ENCODE results near the gene B3GNT4.

The B3GNT4 gene

DNA sequence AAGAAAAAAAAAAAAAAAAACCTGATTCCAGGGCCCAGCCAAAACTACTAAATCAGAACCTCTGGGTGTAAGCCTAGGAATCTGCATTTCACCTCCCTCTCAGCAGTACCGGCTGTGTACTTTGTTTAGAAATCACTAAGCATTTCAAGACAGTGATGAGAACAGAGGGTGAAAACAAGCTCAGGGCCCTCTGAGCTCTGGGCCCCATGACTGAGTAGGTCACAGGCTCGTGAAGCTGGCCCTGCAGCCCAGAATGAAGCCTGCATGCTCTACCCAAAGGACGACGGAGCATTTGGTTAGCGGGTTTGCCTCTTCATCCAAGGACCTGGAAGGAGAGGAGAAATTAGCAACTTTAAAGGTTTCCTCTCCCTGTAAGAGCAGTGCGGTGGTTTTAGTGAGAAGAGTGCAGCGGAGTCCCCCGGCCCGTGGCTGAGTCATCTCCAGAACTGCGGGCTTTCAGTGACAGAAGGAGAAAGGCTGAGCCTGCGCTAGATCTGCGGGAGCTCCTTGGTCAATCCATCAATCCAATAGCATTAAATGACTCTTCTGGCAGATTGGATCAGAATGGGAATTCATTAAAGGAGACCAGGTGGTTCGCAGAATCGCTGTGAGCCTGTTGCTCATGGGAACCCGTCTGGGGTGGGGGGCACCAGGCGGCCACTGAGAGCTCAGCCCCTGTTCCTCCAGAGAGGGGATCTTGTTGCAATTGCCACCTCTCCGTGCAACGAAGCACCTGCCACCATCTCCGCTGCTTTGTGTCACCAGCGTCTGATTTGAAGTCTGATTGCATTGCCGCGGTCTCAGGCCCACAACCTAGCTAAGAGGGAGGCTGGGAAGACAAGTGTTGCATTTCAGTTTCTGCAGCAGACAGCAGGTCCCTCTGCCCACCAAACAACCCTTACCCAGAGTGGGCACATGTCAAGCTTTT, 36.8 kb upstream of the B3GNT4 start:
- TF ChIP-seq, protein P1, sequence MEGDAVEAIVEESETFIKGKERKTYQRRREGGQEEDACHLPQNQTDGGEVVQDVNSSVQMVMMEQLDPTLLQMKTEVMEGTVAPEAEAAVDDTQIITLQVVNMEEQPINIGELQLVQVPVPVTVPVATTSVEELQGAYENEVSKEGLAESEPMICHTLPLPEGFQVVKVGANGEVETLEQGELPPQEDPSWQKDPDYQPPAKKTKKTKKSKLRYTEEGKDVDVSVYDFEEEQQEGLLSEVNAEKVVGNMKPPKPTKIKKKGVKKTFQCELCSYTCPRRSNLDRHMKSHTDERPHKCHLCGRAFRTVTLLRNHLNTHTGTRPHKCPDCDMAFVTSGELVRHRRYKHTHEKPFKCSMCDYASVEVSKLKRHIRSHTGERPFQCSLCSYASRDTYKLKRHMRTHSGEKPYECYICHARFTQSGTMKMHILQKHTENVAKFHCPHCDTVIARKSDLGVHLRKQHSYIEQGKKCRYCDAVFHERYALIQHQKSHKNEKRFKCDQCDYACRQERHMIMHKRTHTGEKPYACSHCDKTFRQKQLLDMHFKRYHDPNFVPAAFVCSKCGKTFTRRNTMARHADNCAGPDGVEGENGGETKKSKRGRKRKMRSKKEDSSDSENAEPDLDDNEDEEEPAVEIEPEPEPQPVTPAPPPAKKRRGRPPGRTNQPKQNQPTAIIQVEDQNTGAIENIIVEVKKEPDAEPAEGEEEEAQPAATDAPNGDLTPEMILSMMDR (IDR thresholded peaks at IDR 0.05): no peak

DNA sequence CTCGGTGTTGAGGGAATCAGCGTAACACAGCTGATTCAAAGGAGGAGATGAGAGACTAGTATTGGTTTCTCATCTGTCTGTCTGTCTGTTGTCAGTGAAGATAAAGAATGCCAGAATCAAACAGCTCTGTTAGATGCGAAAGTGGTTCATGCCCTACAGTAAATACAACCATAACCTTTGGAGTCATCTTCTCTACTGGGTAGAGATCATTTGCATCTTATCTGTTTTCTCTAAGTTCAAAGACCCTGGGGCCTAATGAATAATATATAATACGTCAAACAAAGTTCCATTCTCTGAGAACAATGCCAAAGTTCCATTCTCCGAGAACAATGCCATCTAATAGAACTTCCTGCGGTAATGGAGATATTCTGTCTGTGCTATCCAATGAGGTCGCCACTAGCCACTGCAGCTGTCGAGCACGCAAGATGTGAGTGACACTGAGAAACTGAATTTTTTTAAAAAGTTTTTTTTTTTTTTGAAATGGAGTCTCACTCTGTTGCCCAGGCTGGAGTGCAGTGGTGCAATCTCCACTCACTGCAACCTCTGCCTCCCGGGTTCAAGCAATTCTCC, 36.1 kb upstream of the B3GNT4 start:
- TF ChIP-seq, protein P1 (IDR thresholded peaks at IDR 0.05): no peak

DNA sequence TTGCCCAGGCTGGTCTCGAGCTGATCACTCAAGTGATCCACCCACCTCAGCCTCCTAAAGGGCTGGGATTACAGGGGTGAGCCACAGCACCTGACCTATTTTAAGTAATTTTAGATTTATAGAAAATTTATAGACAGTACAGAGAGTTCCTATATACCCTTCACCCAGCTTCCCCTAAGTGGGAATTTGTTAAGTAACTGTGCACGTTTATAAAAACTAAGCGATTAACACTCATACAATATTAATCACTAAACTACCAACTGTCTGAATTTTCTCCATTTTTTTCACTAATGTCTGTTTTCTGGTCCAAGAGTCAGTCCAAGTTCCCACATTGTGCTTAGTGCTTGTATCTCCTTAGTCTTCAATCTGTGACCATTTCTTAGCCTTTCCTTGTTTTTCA, 35.0 kb upstream of the B3GNT4 start:
- TF ChIP-seq, protein P1 (IDR thresholded peaks at IDR 0.05): no peak

DNA sequence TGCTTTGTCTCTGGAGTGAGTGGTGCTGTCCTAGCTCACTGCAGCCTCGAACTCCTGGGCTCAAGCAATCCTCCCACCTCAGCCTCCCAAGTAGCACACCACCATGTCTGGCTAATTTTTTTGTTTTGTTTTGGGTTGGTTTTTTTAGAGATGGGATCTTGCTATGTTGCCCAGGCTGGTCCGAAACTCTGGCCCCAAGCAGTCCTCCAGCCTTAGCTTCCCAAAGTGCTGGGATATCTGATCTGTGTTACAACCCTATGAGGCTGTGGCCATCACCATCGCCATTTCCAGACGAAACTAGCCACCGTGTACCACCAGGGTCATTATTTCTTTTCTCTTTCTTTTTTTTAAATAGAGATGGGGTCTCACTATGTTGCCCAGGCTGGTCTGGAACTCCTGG, 32.1 kb upstream of the B3GNT4 start:
- TF ChIP-seq, protein P1 (IDR thresholded peaks at IDR 0.05): no peak

DNA sequence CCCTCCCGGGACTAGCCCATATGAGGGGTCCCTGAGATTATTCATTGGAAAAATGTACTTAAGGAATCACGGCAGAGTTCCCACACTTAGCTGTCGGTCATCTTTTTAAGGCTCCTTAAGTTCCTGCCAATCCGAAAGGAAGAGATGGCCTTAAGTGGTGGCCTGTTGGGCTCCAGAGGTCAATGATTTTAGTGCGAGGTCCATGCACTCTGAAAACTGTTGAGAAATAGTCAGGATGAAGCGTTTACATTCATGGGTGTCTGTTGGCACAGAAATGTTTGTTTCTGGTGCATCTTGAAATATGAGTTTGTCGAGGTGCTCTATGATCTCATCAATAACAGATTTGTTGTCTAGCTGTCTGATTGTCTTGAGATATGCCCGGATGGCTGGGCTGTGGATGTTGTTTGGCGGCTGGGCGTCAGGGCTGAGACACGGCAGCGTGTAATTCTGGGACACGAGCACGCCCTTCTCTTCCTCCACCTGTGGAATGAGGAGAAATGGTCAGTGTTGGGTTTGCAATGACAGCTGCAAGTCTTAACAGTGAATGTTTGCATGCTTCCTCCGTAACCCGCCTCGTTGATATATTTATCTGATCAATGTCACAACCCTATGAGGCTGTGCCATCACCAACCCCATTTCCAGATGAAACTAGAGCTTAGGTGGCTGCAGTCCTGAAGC, 31.1 kb upstream of the B3GNT4 start:
- TF ChIP-seq, protein P1 (IDR thresholded peaks at IDR 0.05): no peak

DNA sequence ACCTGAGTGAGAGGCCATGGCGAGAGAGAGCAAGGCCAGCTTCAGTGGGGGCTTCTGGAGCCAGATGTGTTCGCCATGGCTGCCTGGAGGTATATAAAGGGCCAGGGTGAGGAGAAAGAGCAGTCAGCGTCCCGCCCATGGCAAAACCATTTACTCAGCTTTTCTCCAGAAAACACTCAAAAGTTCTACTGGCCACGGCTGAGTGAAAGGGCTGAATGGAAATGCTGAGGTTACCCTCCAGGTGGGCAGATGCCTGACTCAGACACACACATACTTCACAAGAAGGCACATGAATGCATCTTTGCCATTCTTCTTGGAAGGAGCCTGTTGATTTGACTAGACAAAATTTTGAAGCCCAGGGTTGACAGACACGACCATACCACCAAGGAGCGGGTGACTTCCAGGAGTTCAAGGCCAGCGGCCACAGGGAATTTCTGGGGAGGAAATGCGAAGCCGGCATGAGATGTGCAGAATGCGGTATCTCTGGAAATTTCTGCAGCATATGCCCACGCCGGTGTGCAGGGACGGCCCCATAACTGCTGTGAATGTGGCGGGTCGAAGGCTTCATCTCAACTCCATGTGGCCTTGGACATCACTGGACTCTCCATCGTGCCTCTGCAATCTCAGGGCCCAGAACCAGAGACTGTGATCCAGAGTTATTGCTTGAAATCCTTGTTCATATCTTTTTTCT, 29.2 kb upstream of the B3GNT4 start, which contains the start of gene IL31:
Gene IL31 (minus strand): TSS at position 67 of the 691 bp plus-strand sequence. CDS start 49 bp downstream, at position 18.
- TF ChIP-seq, protein P1 (IDR thresholded peaks at IDR 0.05): no peak

Measured in LNCAP (cell line).